ENCODE results near the gene OOSP4A.

DNA sequence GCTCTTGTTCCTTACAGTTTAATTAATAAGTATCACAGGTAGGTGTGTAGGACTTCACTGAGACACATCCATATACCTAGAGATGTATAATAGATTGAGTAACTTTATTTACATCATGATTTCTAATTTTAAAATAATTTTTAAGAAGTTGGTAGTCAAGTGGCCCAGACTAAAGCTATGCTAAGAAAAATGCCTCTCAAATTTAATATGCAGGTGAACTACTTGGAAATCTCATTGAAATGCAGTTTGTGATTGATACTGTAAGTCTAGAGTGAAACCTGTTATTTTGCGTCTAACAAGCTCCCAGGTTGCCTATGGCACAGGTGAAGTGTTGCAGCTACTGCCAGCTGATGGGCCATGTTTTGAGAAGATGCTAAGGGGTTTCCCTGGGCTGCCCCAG lies 53.0 kb downstream of the OOSP4A start, which contains the start of gene OOSP4B:
- TF ChIP-seq EP300 (IDR thresholded peaks at IDR 0.05) (no peak), POLR2A (IDR thresholded peaks at IDR 0.05) (no peak)

Measured in tibial nerve (tissue), 3 donors.